DND-41 (cell line): ENCODE measurements around the gene MB.

Experiments used
- ATAC-seq: fragments of 200-7000 bp; cut with Tn5 transposase; 3 replicates; pipeline ENCODE4 v1.9.1; 2021; ENCODE audit warnings: low read depth; ENCODE audit not compliant: insufficient read depth
- DNase-seq: peaks from one replicate; pipeline ENCODE4 v3.0.0-alpha.2; 2020
- H2AFZ ChIP-seq: 2 replicates; pipeline ENCODE4 v1.6.0; 2012; ENCODE audit warnings: low read depth, low read length
- H3K27ac ChIP-seq: 2 replicates; pipeline ENCODE4 v1.5.1; 2012; ENCODE audit warnings: low read length, inconsistent platforms
- H3K27me3 ChIP-seq: fragments of 200-600 bp; sonication (generic); 2 replicates; pipeline ENCODE4 v1.6.0; 2012; ENCODE audit warnings: low read length, mild to moderate bottlenecking, inconsistent platforms; ENCODE audit not compliant: insufficient read depth, poor library complexity
- H3K36me3 ChIP-seq: 2 replicates; pipeline ENCODE4 v1.5.1; 2012; ENCODE audit warnings: low read length, inconsistent platforms; ENCODE audit not compliant: insufficient read depth
- H3K4me1 ChIP-seq: 2 replicates; pipeline ENCODE4 v1.5.1; 2012; ENCODE audit warnings: mild to moderate bottlenecking, low read length; ENCODE audit not compliant: insufficient read depth
- H3K4me2 ChIP-seq: 2 replicates; pipeline ENCODE4 v1.6.0; 2012; ENCODE audit warnings: mild to moderate bottlenecking, moderate library complexity, low read length, inconsistent platforms; ENCODE audit not compliant: insufficient read depth
- H3K4me3 ChIP-seq, 2 experiments: fragments of 200-600 bp in 1 of 2; shearing (Covaris generic) in 1 of 2; 2 replicates each; pipeline ENCODE4 v1.5.1; 2012 to 2016; ENCODE audit warnings: inconsistent platforms in 2 of 2, low read length in 2 of 2, mild to moderate bottlenecking in 2 of 2, low read depth in 1 of 2, moderate library complexity in 1 of 2
- H3K79me2 ChIP-seq: 2 replicates; pipeline ENCODE4 v1.6.0; 2012; ENCODE audit warnings: low read length, inconsistent platforms; ENCODE audit not compliant: insufficient read depth
- H3K9ac ChIP-seq: 2 replicates; pipeline ENCODE4 v1.6.0; 2012; ENCODE audit warnings: low read depth, mild to moderate bottlenecking, inconsistent platforms, low read length, moderate library complexity
- H3K9me3 ChIP-seq: 2 replicates; pipeline ENCODE4 v1.5.1; 2012; ENCODE audit warnings: low read length, moderate library complexity, mild to moderate bottlenecking, inconsistent platforms; ENCODE audit not compliant: insufficient read depth, severe bottlenecking
- H4K20me1 ChIP-seq: 2 replicates; pipeline ENCODE4 v1.6.0; 2012; ENCODE audit warnings: low read length; ENCODE audit not compliant: insufficient read depth
- EZH2 ChIP-seq: IDR thresholded peaks from 3 replicates; pipeline ENCODE4 v1.6.1; 2012; ENCODE audit warnings: borderline replicate concordance, low read depth, mild to moderate bottlenecking, moderate library complexity, low read length, inconsistent platforms; ENCODE audit not compliant: severe bottlenecking
- TF ChIP-seq, protein P1 (sequence below): IDR thresholded peaks from 2 replicates; pipeline ENCODE4 v1.5.1; 2012; ENCODE audit warnings: borderline replicate concordance, low read length, moderate library complexity, mild to moderate bottlenecking; ENCODE audit not compliant: poor library complexity, severe bottlenecking; ENCODE audit errors: extremely low read depth

The MB gene

DNA sequence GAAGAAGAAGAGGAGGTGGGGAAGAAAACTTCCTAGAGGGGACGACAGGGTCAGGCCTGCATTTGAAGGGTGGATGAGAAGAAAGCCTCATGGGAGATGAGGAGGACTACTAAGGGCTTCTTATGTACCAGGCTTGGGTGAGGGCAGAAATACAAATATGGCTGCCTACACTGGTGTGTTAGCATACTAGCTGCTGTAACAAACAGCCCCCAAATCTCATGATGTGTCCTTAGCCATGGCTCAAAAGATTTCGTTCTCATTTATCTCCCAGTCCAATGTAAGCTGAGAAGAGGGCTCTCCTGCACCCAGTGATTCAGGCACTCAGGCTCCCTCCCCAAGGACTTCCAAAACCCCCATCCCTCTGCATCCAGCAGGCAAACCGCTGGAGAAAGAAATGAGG is 11.6 kb upstream of the MB start:
- H3K4me3 ChIP-seq = no peak overlapping the region
- TF ChIP-seq, protein P1, sequence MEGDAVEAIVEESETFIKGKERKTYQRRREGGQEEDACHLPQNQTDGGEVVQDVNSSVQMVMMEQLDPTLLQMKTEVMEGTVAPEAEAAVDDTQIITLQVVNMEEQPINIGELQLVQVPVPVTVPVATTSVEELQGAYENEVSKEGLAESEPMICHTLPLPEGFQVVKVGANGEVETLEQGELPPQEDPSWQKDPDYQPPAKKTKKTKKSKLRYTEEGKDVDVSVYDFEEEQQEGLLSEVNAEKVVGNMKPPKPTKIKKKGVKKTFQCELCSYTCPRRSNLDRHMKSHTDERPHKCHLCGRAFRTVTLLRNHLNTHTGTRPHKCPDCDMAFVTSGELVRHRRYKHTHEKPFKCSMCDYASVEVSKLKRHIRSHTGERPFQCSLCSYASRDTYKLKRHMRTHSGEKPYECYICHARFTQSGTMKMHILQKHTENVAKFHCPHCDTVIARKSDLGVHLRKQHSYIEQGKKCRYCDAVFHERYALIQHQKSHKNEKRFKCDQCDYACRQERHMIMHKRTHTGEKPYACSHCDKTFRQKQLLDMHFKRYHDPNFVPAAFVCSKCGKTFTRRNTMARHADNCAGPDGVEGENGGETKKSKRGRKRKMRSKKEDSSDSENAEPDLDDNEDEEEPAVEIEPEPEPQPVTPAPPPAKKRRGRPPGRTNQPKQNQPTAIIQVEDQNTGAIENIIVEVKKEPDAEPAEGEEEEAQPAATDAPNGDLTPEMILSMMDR = no peak
- no peak for TF ChIP-seq EZH2
- H3K79me2 ChIP-seq = no peaks in the 10 kb centered on the region
- H3K9ac ChIP-seq = no peak overlapping the region
- no peak overlapping the region for H3K4me2 ChIP-seq
- no peaks in the 10 kb centered on the region for H3K36me3 ChIP-seq
- H3K4me1 ChIP-seq = no peaks in the 10 kb centered on the region
- H3K9me3 ChIP-seq = no peaks in the 10 kb centered on the region
- H3K27ac ChIP-seq = no peak overlapping the region
- no peaks in the 10 kb centered on the region; the same call in 1 of the 2 replicates for H4K20me1 ChIP-seq
- H3K27me3 ChIP-seq = no peaks in the 10 kb centered on the region
- no peak overlapping the region for H2AFZ ChIP-seq
- ATAC-seq (no peak), DNase-seq (no peak)

DNA sequence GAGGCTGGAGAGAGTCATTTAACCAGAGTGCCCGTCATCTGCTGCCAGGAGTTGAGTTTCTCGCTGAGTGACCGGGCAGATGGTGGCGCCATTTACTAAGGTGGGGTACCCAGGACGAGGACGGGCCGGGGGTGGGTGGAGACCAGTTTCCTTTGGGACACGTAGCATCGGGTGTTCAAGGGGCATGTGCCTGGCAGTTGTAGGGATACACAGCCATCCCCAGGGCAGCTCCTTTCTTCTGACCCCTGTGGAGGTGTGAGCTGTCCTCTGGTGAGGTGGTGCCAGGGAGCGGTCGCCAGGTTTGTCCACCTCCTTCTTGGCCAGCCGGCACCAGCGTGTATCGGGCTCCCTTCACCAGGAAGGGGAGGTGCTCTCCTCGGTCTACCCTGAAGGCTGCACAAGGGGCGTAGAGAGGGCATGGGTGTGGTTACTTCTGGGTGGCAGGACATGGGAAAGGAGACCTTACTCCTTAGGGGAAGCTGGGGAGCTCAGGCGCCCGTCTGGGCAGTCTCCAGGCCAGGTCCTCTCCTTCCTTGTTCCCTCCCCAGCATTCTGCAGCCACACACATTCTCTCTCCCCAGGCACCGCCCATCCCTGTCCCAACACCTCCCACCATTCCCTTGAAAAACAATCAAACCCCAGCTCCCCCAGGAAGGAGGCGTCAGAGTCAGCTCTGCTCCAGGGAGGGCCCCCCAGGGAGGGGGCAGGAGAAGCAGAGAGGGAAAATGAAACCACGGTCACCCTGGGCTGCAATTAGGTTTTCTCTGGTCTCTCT is 10.3 kb upstream of the MB start:
- no peaks in the 10 kb centered on the region for H3K4me1 ChIP-seq
- no peak overlapping the region for H3K27ac ChIP-seq
- ATAC-seq (no peak), DNase-seq (no peak)
- H3K4me3 ChIP-seq = no peak overlapping the region
- no peaks in the 10 kb centered on the region; the same call in 1 of the 2 replicates for H4K20me1 ChIP-seq
- no peaks in the 10 kb centered on the region for H3K27me3 ChIP-seq
- TF ChIP-seq EZH2 = no peak
- TF ChIP-seq, protein P1 = peak; percentile 39
- no peaks in the 10 kb centered on the region for H3K9me3 ChIP-seq
- no peaks in the 10 kb centered on the region for H3K36me3 ChIP-seq
- no peaks in the 10 kb centered on the region for H3K79me2 ChIP-seq
- no peak overlapping the region for H3K4me2 ChIP-seq
- no peak overlapping the region for H2AFZ ChIP-seq
- no peak overlapping the region for H3K9ac ChIP-seq

DNA sequence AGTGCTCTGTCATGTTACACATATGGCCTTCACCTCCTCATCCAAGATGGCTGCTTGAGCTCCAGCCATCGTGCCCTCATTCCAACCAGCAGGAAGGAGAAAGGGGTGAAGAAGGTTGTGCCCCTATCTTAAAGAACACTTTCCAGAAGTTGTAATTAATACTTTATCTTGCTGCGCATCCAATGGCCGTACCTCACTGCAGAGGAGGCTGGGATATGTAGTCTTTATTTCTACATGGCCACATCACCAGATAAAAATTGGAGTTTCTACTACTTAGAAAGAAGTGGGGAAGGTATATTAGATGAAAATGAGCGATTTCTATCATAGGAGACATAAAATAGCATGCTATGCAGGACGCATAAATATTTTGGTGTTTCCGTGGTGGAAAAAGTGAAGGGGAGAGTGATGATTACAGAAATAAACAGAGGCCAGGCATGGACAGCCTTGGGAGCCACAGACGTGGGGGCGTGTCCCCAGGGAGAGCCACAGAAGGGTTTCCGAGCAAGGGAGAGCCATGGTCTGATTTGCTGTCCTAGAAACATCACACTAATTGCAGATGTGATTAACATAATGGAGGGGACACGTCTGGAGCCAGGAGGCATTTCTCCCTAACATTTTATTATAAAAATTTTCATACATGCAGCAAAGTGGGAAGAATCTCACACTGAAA is 8.8 kb upstream of the MB start:
- no peak overlapping the region for H3K4me3 ChIP-seq
- H3K36me3 ChIP-seq = no peaks in the 10 kb centered on the region
- H3K4me2 ChIP-seq = no peak overlapping the region
- H3K9me3 ChIP-seq = no peaks in the 10 kb centered on the region
- DNase-seq (no peak), ATAC-seq (no peak)
- H3K4me1 ChIP-seq = no peaks in the 10 kb centered on the region
- no peak overlapping the region for H3K27ac ChIP-seq
- TF ChIP-seq, protein P1 = no peak
- TF ChIP-seq EZH2 = no peak
- H3K79me2 ChIP-seq = no peaks in the 10 kb centered on the region
- H3K27me3 ChIP-seq = no peaks in the 10 kb centered on the region
- H3K9ac ChIP-seq = no peak overlapping the region
- H2AFZ ChIP-seq = no peak overlapping the region
- no peaks in the 10 kb centered on the region; the same call in 1 of the 2 replicates for H4K20me1 ChIP-seq
